SK-N-SH (cell line): ENCODE measurements around the gene HSPB3. TPM values are rescaled to one million over a fixed set of nuclear protein-coding genes. Genes with fewer than 3 reads are reported as not detected.

Experiments used
- CTCF ChIA-PET: fragments of 300-600, 350-600 bp; formaldehyde crosslinking; extraction: SDS; loops from one replicate; lab custom pipeline; 2021; lab: Yijun Ruan, JAX
- POLR2A ChIA-PET: fragments of 350-600 bp; sonication (Branson Sonifier 250); formaldehyde crosslinking; extraction: SDS; loops from one replicate; lab custom pipeline; 2020; ENCODE audit warnings: antibody characterized with exemption, inconsistent platforms; lab: Yijun Ruan, JAX
- DNase-seq: peaks from one replicate; pipeline ENCODE4 v3.0.0; 2012
- H2AFZ ChIP-seq: fragments of 200-600 bp; sonication (generic); 2 replicates; pipeline ENCODE4 v1.8.1; 2016; ENCODE audit warnings: antibody characterized with exemption, mild to moderate bottlenecking, low read depth
- H3F3A ChIP-seq: fragments of 200-600 bp; sonication (generic); replicated peaks from 2 replicates; pipeline ENCODE3; 2016; ENCODE audit warnings: antibody characterized with exemption, mild to moderate bottlenecking; ENCODE audit not compliant: insufficient read depth
- H3K27ac ChIP-seq, 2 experiments: fragments of 200-500 bp in 1 of 2; fragments of 200-600 bp in 1 of 2; sonication (Bioruptor generic) in 1 of 2; sonication (generic), shearing (Covaris generic) in 1 of 2; 2 replicates each; pipeline versions ENCODE4 v1.5.1 to v1.6.1; 2014 to 2016; ENCODE audit warnings: low read depth in 2 of 2, inconsistent platforms in 1 of 2, low read length in 1 of 2, mild to moderate bottlenecking in 1 of 2, mixed read lengths in 1 of 2
- H3K27me3 ChIP-seq: fragments of 200-600 bp; sonication (generic), shearing (Covaris generic); 2 replicates; pipeline ENCODE4 v1.6.1; 2016; ENCODE audit warnings: mixed run types; ENCODE audit not compliant: insufficient read depth
- H3K36me3 ChIP-seq, 2 experiments: fragments of 200-500 bp in 1 of 2; fragments of 200-600 bp in 1 of 2; sonication (Bioruptor generic) in 1 of 2; sonication (generic) in 1 of 2; replicated peaks in 1 of 2; 2 replicates each; pipeline versions ENCODE3 to v1.5.1; 2014 to 2016; ENCODE audit warnings: low read length in 1 of 2, mild to moderate bottlenecking in 1 of 2; ENCODE audit not compliant: insufficient read depth in 2 of 2, control insufficient read depth in 1 of 2
- H3K4me1 ChIP-seq, 2 experiments: fragments of 200-500 bp in 1 of 2; fragments of 200-600 bp in 1 of 2; sonication (Bioruptor generic) in 1 of 2; sonication (generic), shearing (Covaris generic) in 1 of 2; 2 replicates each; pipeline versions ENCODE4 v1.5.1 to v1.6.1; 2014 to 2016; ENCODE audit warnings: low read depth in 1 of 2, low read length in 1 of 2, mixed run types in 1 of 2; ENCODE audit not compliant: insufficient read depth in 2 of 2, control insufficient read depth in 1 of 2
- H3K4me2 ChIP-seq: fragments of 200-600 bp; sonication (generic), shearing (Covaris generic); 2 replicates; pipeline ENCODE4 v1.6.1; 2017; ENCODE audit warnings: mixed run types
- H3K4me3 ChIP-seq, 2 experiments: fragments of 200-500 bp in 1 of 2; fragments of 200-600 bp in 1 of 2; sonication (Bioruptor generic) in 1 of 2; sonication (generic), shearing (Covaris generic) in 1 of 2; 2 replicates each; pipeline versions ENCODE4 v1.5.1 to v1.8.1; 2014 to 2016; ENCODE audit warnings: low read depth in 2 of 2, inconsistent platforms in 1 of 2, low read length in 1 of 2, mild to moderate bottlenecking in 1 of 2, mixed read lengths in 1 of 2, moderate library complexity in 1 of 2
- H3K79me2 ChIP-seq: fragments of 200-600 bp; sonication (generic); 2 replicates; pipeline ENCODE4 v1.8.1; 2017; ENCODE audit warnings: mild to moderate bottlenecking; ENCODE audit not compliant: insufficient read depth
- H3K9ac ChIP-seq: fragments of 200-600 bp; sonication (generic); 2 replicates; pipeline ENCODE4 v1.6.1; 2017; ENCODE audit warnings: mixed run types
- H3K9me2 ChIP-seq: fragments of 200-600 bp; sonication (generic); 2 replicates; pipeline ENCODE4 v1.6.1; 2017; ENCODE audit warnings: mixed run types
- H3K9me3 ChIP-seq: fragments of 200-600 bp; sonication (generic); 2 replicates; pipeline ENCODE4 v1.6.1; 2017; ENCODE audit warnings: mixed run types, mild to moderate bottlenecking, moderate library complexity
- H4K20me1 ChIP-seq: fragments of 200-600 bp; sonication (generic); 2 replicates; pipeline ENCODE4 v1.6.1; 2017; ENCODE audit warnings: mild to moderate bottlenecking, mixed run types; ENCODE audit not compliant: insufficient read depth
- CTCF ChIP-seq: fragments of 200-600 bp; sonication (generic); IDR thresholded peaks from 2 replicates; pipeline ENCODE4 v1.6.1; 2017; ENCODE audit warnings: antibody characterized with exemption, mild to moderate bottlenecking, moderate library complexity
- EZH2phosphoT487 ChIP-seq: fragments of 200-600 bp; sonication (generic); IDR thresholded peaks from 2 replicates; pipeline ENCODE4 v1.6.1; 2017; ENCODE audit warnings: low read depth, mixed run types, mild to moderate bottlenecking, antibody characterized with exemption, moderate library complexity, borderline replicate concordance
- FOSL2 ChIP-seq: IDR thresholded peaks from 2 replicates; pipeline ENCODE4 v1.4.0; 2012; ENCODE audit warnings: low read depth, mild to moderate bottlenecking, moderate library complexity, borderline replicate concordance
- FOXM1 ChIP-seq: IDR thresholded peaks from 2 replicates; pipeline ENCODE4 v1.4.0; 2012; ENCODE audit warnings: low read depth, mild to moderate bottlenecking
- GABPA ChIP-seq: IDR thresholded peaks from 2 replicates; pipeline ENCODE4 v1.4.0; 2012; ENCODE audit warnings: low read depth, mild to moderate bottlenecking
- IRF3 ChIP-seq: fragments of 150-350 bp; IDR thresholded peaks from 2 replicates; pipeline ENCODE4 v1.6.1; 2016; ENCODE audit warnings: mild to moderate bottlenecking, low read depth, low read length
- JUND ChIP-seq: IDR thresholded peaks from 2 replicates; pipeline ENCODE4 v1.4.0; 2012
- MAX ChIP-seq: IDR thresholded peaks from 2 replicates; pipeline ENCODE4 v1.4.0; 2012; ENCODE audit warnings: low read depth
- MEF2A ChIP-seq: IDR thresholded peaks from 2 replicates; pipeline ENCODE4 v1.4.0; 2012; ENCODE audit warnings: low read depth, borderline replicate concordance
- NFIC ChIP-seq: IDR thresholded peaks from 2 replicates; pipeline ENCODE4 v1.4.0; 2012; ENCODE audit warnings: borderline replicate concordance
- RAD21 ChIP-seq: IDR thresholded peaks from 2 replicates; pipeline ENCODE4 v1.6.1; 2012; ENCODE audit warnings: mild to moderate bottlenecking, low read length
- RCOR1 ChIP-seq: fragments of 150-350 bp; IDR thresholded peaks from 2 replicates; pipeline ENCODE4 v1.6.1; 2017; ENCODE audit warnings: antibody characterized with exemption, low read length
- RFX5 ChIP-seq: IDR thresholded peaks from 2 replicates; pipeline ENCODE4 v1.6.1; 2012; ENCODE audit warnings: mild to moderate bottlenecking, improper control_type of control experiment, low read length
- SIN3A ChIP-seq: IDR thresholded peaks from 2 replicates; pipeline ENCODE4 v1.6.1; 2012; ENCODE audit warnings: low read depth, mild to moderate bottlenecking, low read length, moderate library complexity, borderline replicate concordance
- TEAD4 ChIP-seq: IDR thresholded peaks from 2 replicates; pipeline ENCODE4 v1.4.0; 2012; ENCODE audit warnings: mild to moderate bottlenecking, borderline replicate concordance; ENCODE audit not compliant: insufficient read depth
- USF2 ChIP-seq: fragments of 150-350 bp; IDR thresholded peaks from 2 replicates; pipeline ENCODE4 v1.6.1; 2017; ENCODE audit warnings: antibody characterized with exemption, low read length, low read depth, borderline replicate concordance
- ZBTB33 ChIP-seq: IDR thresholded peaks from 2 replicates; pipeline ENCODE4 v1.4.0; 2012; ENCODE audit warnings: low read depth, borderline replicate concordance
- WGBS: methylation state at CpG from one replicate; pipeline ENCODE4 v1.1.6; 2017; ENCODE audit warnings: low lambda C conversion rate; 5-methylcytosine and 5-hydroxymethylcytosine counted together
- polyA plus RNA-seq, 3 experiments: library from polyadenylated mRNA; depleted of rRNA; stranded (reverse); fragments of >200 nt; gene quantifications; 2 replicates each; pipeline ENCODE4 v1.2.3, GENCODE V29; 2012

The HSPB3 gene
- polyA plus RNA-seq, 1 of the 3 experiments (the other 2 are of a cell fraction) = 3.3 TPM

DNA sequence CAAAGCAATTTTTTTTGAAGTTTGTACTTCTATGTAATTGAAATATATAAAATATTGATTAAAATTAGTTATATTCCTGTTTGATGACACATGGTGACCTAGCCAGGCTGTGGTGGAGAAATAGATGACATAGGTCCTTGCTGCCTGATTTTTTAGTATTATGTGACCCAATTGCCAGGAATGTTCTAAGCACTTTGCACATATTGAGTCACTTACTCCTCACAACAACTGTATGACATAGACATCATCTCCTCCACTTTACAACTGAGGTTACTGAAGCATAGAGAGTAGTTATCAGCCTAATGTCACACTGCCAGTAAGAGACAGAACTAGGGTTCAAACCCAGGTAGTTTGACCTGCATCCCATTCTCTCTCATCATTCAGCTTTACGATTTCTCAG, 35.8 kb downstream of the HSPB3 start:
- H3K4me1 ChIP-seq = no peaks in the 10 kb centered on the region
- POLR2A ChIA-PET = no interaction called here
- H3K27ac ChIP-seq = no peak overlapping the region
- peaks cover 11% of the 10 kb centered on the region for H3K27me3 ChIP-seq
- no peaks in the 10 kb centered on the region for H3K9me3 ChIP-seq
- H4K20me1 ChIP-seq = no peaks in the 10 kb centered on the region
- H3K9me2 ChIP-seq = no peaks in the 10 kb centered on the region
- no peak for DNase-seq
- H3K4me2 ChIP-seq = no peak overlapping the region
- H2AFZ ChIP-seq = no peak overlapping the region
- TF ChIP-seq MEF2A (no peak), RFX5 (no peak), SIN3A (no peak), MAX (no peak), GABPA (no peak), USF2 (no peak), EZH2phosphoT487 (no peak), CTCF (no peak), NFIC (no peak), RAD21 (no peak), IRF3 (no peak), RCOR1 (no peak), JUND (no peak), TEAD4 (no peak), FOXM1 (no peak), ZBTB33 (no peak), FOSL2 (no peak)
- TF ChIP-seq, all 33 proteins: peak for 0
- no peak overlapping the region for H3K9ac ChIP-seq
- no peaks in the 10 kb centered on the region for H3K79me2 ChIP-seq
- 5% methylated on average over 1 of the region's 1 CpG for WGBS
- H3F3A ChIP-seq = no peaks in the 10 kb centered on the region
- H3K4me3 ChIP-seq = no peak overlapping the region
- CTCF ChIA-PET = interaction anchor here (1.1 to 4.3 kb wide), 5 partner anchors 9 to 376 kb away, joined by 3 to 24 read pairs (median 13); no protein-coding TSS in a partner anchor
- no peaks in the 10 kb centered on the region for H3K36me3 ChIP-seq
